GM23248 (cell line): ENCODE data around the gene LSM12. TPM values are rescaled to one million over a fixed set of nuclear protein-coding genes. Genes with fewer than 3 reads are reported as not detected.

Source experiments
- DNase-seq: peaks from one replicate; pipeline ENCODE4 v3.0.0-alpha.2; 2015
- H2AFZ ChIP-seq: fragments of 200-600 bp; sonication (generic); 2 replicates; pipeline ENCODE4 v1.6.1; 2016; ENCODE audit warnings: antibody characterized with exemption
- H3F3A ChIP-seq: fragments of 200-600 bp; sonication (generic); 2 replicates; pipeline ENCODE4 v1.6.1; 2016; ENCODE audit warnings: mild to moderate bottlenecking, antibody characterized with exemption, mixed run types; ENCODE audit not compliant: insufficient read depth
- H3K27ac ChIP-seq: fragments of 200-600 bp; sonication (generic); 2 replicates; pipeline ENCODE4 v1.5.1; 2016; ENCODE audit warnings: mild to moderate bottlenecking
- H3K27me3 ChIP-seq: fragments of 200-600 bp; sonication (generic); replicated peaks from 2 replicates; pipeline ENCODE4 v1.6.1; 2016; ENCODE audit warnings: mild to moderate bottlenecking; ENCODE audit not compliant: insufficient read depth
- H3K36me3 ChIP-seq: fragments of 200-600 bp; sonication (generic); 2 replicates; pipeline ENCODE4 v1.6.1; 2016; ENCODE audit warnings: low read depth, mild to moderate bottlenecking
- H3K4me1 ChIP-seq: fragments of 200-600 bp; sonication (generic); 2 replicates; pipeline ENCODE4 v1.6.1; 2016; ENCODE audit warnings: mild to moderate bottlenecking; ENCODE audit not compliant: insufficient read depth
- H3K4me2 ChIP-seq: fragments of 200-600 bp; sonication (generic); one replicate; pipeline ENCODE4 v1.6.1; 2016; ENCODE audit warnings: mild to moderate bottlenecking; ENCODE audit not compliant: unreplicated experiment
- H3K4me3 ChIP-seq: fragments of 200-600 bp; sonication (generic); 2 replicates; pipeline ENCODE4 v1.5.1; 2016; ENCODE audit warnings: mild to moderate bottlenecking
- H3K79me2 ChIP-seq: fragments of 200-600 bp; sonication (generic); 2 replicates; pipeline ENCODE4 v1.6.1; 2016; ENCODE audit warnings: mild to moderate bottlenecking; ENCODE audit not compliant: insufficient read depth
- H3K9ac ChIP-seq: fragments of 200-600 bp; sonication (generic); 2 replicates; pipeline ENCODE4 v1.6.1; 2016; ENCODE audit warnings: mild to moderate bottlenecking
- H3K9me2 ChIP-seq: fragments of 200-600 bp; sonication (generic); 2 replicates; pipeline ENCODE4 v1.6.1; 2016; ENCODE audit warnings: mixed run types, mild to moderate bottlenecking, moderate library complexity; ENCODE audit not compliant: insufficient read depth
- H3K9me3 ChIP-seq: fragments of 200-600 bp; sonication (generic); one replicate; pipeline ENCODE4 v1.6.1; 2017; ENCODE audit warnings: low read depth
- H4K20me1 ChIP-seq: fragments of 200-600 bp; sonication (generic); 2 replicates; pipeline ENCODE4 v1.6.0; 2016; ENCODE audit not compliant: insufficient read depth
- EZH2 ChIP-seq: fragments of 200-600 bp; sonication (generic); IDR thresholded peaks from 2 replicates; pipeline ENCODE4 v1.6.1; 2018; ENCODE audit warnings: antibody characterized with exemption, mild to moderate bottlenecking; ENCODE audit not compliant: insufficient read depth, poor library complexity, severe bottlenecking
- EZH2phosphoT487 ChIP-seq: fragments of 200-600 bp; sonication (generic); IDR thresholded peaks from 2 replicates; pipeline ENCODE4 v1.6.1; 2018; ENCODE audit warnings: antibody characterized with exemption, moderate library complexity, mild to moderate bottlenecking, low read depth; ENCODE audit not compliant: insufficient read depth
- WGBS, 2 experiments: methylation state at CpG; one replicate each; pipeline ENCODE4 v1.1.6; 2015 to 2017; ENCODE audit warnings: low lambda C conversion rate in 2 of 2, low coverage in 1 of 2; ENCODE audit errors: missing lambda C conversion rate in 2 of 2; 5-methylcytosine and 5-hydroxymethylcytosine counted together
- in situ Hi-C: fragments of 300-500 bp; cut with MboI; formaldehyde crosslinking; loops from 2 replicates; pipeline ENCODE4 v1.15.0; 2020
- polyA plus RNA-seq: library from polyadenylated mRNA; unstranded; fragments of >200 nt; fragmentation: Nextera tagmentation; extraction: Ambion mirVana; gene quantifications from 2 replicates; pipeline ENCODE4 v1.2.1, GENCODE V29; 2016
- total RNA-seq: library from RNA; depleted of rRNA; stranded (reverse); fragments of >200 nt; shearing (Covaris generic); gene quantifications from 2 replicates; pipeline ENCODE4 v1.2.3, GENCODE V29; 2014

The LSM12 gene
- total and polyA plus RNA-seq, 2 experiments from 2014 or later, result 36.1 to 122 TPM

DNA sequence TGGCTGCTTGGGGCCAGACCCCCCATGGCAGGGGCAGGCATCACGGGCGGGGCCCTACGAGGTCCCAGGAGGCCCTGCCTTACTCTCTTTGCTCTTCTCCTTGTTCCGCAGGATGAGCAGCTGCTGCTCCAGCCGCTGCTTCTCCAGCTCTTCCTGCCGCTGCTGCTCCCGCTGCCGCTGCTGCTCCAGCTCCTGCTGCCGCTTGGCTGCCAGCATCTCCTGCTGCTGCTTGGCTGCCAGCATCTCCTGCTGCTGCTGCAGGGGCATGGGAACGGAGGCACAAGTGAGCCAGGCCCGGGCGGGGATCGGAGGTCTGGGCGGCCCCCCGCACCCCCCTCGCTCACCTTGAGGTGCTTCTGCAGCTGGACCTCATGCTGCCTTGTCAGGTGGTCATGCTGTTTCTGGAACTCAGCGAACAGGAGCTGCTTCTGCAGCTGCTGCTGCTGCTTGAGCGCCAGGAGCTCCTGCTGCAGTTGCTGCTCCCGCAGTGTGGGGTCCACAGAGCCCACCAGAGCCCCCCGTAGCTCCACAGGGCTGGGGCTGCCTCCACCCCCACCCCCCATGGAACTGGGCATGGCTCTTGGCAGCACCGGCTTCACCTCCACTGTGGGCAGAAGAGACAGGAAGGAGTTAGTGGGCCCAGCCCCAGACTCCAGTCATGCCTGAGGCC is 26.9 kb upstream of the LSM12 start:
- no peak for DNase-seq
- no peaks in the 10 kb centered on the region for H3K9me2 ChIP-seq
- H3K4me1 ChIP-seq, result peaks cover 28% of the 10 kb centered on the region
- peaks cover 17% of the 10 kb centered on the region for H3F3A ChIP-seq
- peaks cover 36% of the 10 kb centered on the region for H3K79me2 ChIP-seq
- TF ChIP-seq EZH2phosphoT487, result no peak
- TF ChIP-seq EZH2, result no peak
- H3K9ac ChIP-seq, result no peak overlapping the region
- H3K9me3 ChIP-seq, result no peaks in the 10 kb centered on the region
- no peaks in the 10 kb centered on the region for H3K27me3 ChIP-seq
- H3K27ac ChIP-seq, result no peak overlapping the region
- H3K4me3 ChIP-seq, result no peak overlapping the region
- H4K20me1 ChIP-seq, result no peaks in the 10 kb centered on the region
- no peaks in the 10 kb centered on the region for H3K36me3 ChIP-seq
- in situ Hi-C loops, result no loop called here
- 92 to 93% methylated on average over 20 to 21 of the region's 21 CpGs for WGBS, 2 experiments
- no peak overlapping the region for H2AFZ ChIP-seq
- H3K4me2 ChIP-seq, result no peak overlapping the region

DNA sequence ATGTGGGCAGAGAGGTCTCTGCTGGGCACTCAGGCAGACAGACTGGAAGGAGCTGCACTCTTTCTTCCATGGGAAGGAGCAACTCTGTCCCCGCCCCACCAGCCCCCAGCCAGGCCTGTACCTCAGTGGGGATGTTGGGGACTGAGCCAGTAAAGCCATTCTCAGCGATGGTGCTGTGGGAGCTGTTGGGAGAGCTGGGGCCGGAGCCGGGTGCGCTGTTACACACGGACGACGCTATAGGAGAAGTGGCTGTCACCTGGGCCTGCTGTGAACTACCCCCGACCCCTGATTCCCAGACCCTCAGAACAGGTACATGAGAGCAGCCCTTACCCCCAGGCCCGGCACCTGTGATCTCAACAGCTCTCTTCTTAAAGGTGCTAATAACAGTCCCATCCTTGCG is 25.6 kb upstream of the LSM12 start:
- Histone ChIP-seq H3F3A (peaks cover 27% of the 10 kb centered on the region), H3K4me2 (no peak overlapping the region), H4K20me1 (no peaks in the 10 kb centered on the region), H3K4me1 (peaks cover 27% of the 10 kb centered on the region), H3K27me3 (no peaks in the 10 kb centered on the region), H3K9ac (no peak overlapping the region), H3K9me2 (no peaks in the 10 kb centered on the region), H3K36me3 (no peaks in the 10 kb centered on the region), H3K79me2 (peaks cover 25% of the 10 kb centered on the region), H2AFZ (no peak overlapping the region), H3K4me3 (no peak overlapping the region), H3K27ac (no peak overlapping the region), H3K9me3 (no peaks in the 10 kb centered on the region)
- no peak for DNase-seq
- in situ Hi-C loops, result no loop called here
- no peak for TF ChIP-seq EZH2phosphoT487
- no peak for TF ChIP-seq EZH2
- WGBS, 2 experiments, result 91 to 92% methylated on average over 11 of the region's 11 CpGs

DNA sequence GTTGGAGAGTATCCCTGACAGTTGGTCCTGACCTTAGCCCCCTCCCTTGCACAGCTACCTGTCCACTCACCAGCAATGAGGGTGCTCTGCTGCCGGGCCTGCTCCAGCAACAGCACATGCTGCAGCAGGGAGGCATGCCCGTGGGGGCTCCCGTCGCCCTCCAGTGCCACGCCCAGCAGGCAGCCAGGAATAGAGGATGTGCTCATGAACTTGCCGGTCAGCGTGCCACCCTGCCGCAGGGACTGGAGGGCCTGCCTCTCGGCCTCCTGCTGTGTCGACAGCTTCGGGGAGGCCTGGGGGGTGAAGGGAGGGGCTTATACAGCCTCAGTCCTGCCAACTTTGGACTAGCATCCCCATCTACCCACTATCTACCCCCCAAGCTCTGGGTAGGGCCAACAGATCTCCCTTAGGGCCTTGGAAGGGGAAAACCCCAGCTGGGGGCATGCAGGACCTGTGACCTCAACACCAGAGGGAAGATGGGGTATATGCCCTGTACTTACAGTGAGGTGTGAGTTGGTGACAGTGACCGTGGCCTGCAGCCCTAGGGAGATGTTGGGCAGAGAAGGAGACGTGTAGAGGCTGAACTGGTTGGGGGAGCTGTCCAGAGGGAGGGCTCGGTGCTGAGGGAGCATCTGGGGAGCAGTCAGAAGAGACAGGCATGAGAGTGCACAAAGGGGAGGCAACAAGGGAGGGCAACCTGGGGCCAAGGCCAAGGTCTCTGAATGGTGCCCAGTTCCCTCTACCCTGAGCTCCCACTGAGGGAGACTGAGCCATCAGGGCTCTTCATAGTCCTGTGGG is 24.9 kb upstream of the LSM12 start:
- H3F3A ChIP-seq, result peaks cover 21% of the 10 kb centered on the region
- no peaks in the 10 kb centered on the region for H3K27me3 ChIP-seq
- H3K9me2 ChIP-seq, result no peaks in the 10 kb centered on the region
- no peak overlapping the region for H2AFZ ChIP-seq
- no peak overlapping the region for H3K4me3 ChIP-seq
- H3K4me2 ChIP-seq, result no peak overlapping the region
- 92 to 96% methylated on average over 14 of the region's 14 CpGs for WGBS, 2 experiments
- H3K36me3 ChIP-seq, result no peaks in the 10 kb centered on the region
- peaks cover 20% of the 10 kb centered on the region for H3K79me2 ChIP-seq
- no peak overlapping the region for H3K27ac ChIP-seq
- in situ Hi-C loops, result no loop called here
- peaks cover 24% of the 10 kb centered on the region for H3K4me1 ChIP-seq
- H4K20me1 ChIP-seq, result no peaks in the 10 kb centered on the region
- TF ChIP-seq EZH2phosphoT487, result no peak
- H3K9ac ChIP-seq, result no peak overlapping the region
- DNase-seq, result no peak
- H3K9me3 ChIP-seq, result no peaks in the 10 kb centered on the region

DNA sequence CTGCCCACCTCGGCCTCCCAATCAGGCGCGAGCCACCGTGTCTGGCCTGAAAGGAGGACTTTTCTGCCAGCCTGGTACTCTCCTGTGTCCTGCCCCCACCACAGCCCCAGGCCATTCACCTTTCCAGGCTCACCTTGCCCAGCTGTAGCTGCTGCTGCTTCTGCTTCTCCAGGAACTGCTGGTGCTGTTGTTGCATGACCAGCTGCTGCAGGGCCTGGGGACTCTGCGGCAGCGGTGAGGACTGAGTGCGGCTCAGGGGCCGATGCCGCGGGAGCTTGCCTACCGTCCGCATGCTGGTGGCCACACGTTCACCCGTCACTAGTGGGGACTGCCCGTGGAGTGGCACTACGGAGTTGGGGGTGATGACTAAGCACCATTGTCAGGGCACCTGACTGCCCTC is 21.8 kb upstream of the LSM12 start:
- Histone ChIP-seq H3K36me3 (no peaks in the 10 kb centered on the region), H3K4me2 (no peak overlapping the region), H3K79me2 (peaks cover 8% of the 10 kb centered on the region; the same call in 1 of the 2 replicates), H3K27me3 (no peaks in the 10 kb centered on the region), H3K4me3 (no peak overlapping the region), H3K4me1 (peaks cover 15% of the 10 kb centered on the region), H3K27ac (no peak overlapping the region), H3K9ac (no peak overlapping the region), H3K9me3 (no peaks in the 10 kb centered on the region), H3F3A (peaks cover 16% of the 10 kb centered on the region), H3K9me2 (no peaks in the 10 kb centered on the region), H4K20me1 (no peaks in the 10 kb centered on the region), H2AFZ (no peak overlapping the region)
- 97% methylated on average over 15 to 16 of the region's 16 CpGs for WGBS, 2 experiments
- in situ Hi-C loops, result no loop called here
- TF ChIP-seq EZH2 (no peak), EZH2phosphoT487 (no peak)
- DNase-seq, result no peak
